Right lobe of liver (tissue), 6 donors: ENCODE results near the gene B4GALNT3. TPM values are rescaled to one million over a fixed set of nuclear protein-coding genes. Genes with fewer than 3 reads are reported as not detected.
A peak's percentile ranks its signal among the peaks of the same experiment; 100 is the strongest.

Experiments used
- ATAC-seq, 4 donors: fragments of 200-7000 bp; cut with Tn5 transposase; one replicate each; pipeline ENCODE4 v1.9.1; 2020; ENCODE audit warnings: mild to moderate bottlenecking in 4 of 4, moderate library complexity in 4 of 4
- DNase-seq, 3 donors: peaks; one replicate each; pipeline ENCODE4 v3.0.0-alpha.2; 2020
- H3K27ac ChIP-seq, 3 donors: fragments of 200-600 bp; one replicate each; pipeline ENCODE4 v1.8.0; 2022
- H3K27me3 ChIP-seq, 2 donors: fragments of 200-600 bp; one replicate each; pipeline ENCODE4 v1.8.0; 2022
- H3K36me3 ChIP-seq, 4 donors: fragments of 200-600 bp; sonication (generic) in 1 of 4; one replicate each; pipeline versions ENCODE4 v1.5.1 to v1.8.0; 2017 to 2022; ENCODE audit warnings: control low read depth in 1 of 4
- H3K4me1 ChIP-seq, 4 donors: fragments of 200-600 bp; sonication (generic) in 1 of 4; one replicate each; pipeline versions ENCODE4 v1.5.1 to v1.8.0; 2017 to 2022; ENCODE audit warnings: control low read depth in 1 of 4
- H3K4me3 ChIP-seq, 3 donors: fragments of 200-600 bp; one replicate each; pipeline ENCODE4 v1.8.0; 2022
- H3K9me3 ChIP-seq, 4 donors: fragments of 200-600 bp; sonication (generic) in 1 of 4; one replicate each; pipeline versions ENCODE4 v1.5.1 to v1.8.0; 2017 to 2022; ENCODE audit warnings: control low read depth in 1 of 4
- CTCF ChIP-seq, 4 donors: fragments of 200-600 bp in 3 of 4; fragments of 450-650 bp in 1 of 4; IDR thresholded peaks; one replicate each; pipeline versions ENCODE4 v1.5.1 to v1.8.0; 2016 to 2022; ENCODE audit warnings: antibody characterized with exemption in 4 of 4, mild to moderate bottlenecking in 2 of 4
- POLR2A ChIP-seq: fragments of 450-650 bp; IDR thresholded peaks from one replicate; pipeline ENCODE4 v1.6.1; 2017; ENCODE audit warnings: antibody characterized with exemption, mild to moderate bottlenecking
- WGBS: methylation state at CpG from one replicate; pipeline ENCODE4 v1.1.6; 2018; ENCODE audit warnings: low coverage, low lambda C conversion rate; ENCODE audit not compliant: insufficient coverage; ENCODE audit errors: missing lambda C conversion rate; 5-methylcytosine and 5-hydroxymethylcytosine counted together
- intact Hi-C, 2 donors: fragments of 100-400 bp; cut with DNase I; formaldehyde crosslinking; loops; one replicate each; pipeline versions ENCODE4 v1.11.2 to v1.14.1; 2022
- total RNA-seq, 6 experiments: library from RNA; depleted of rRNA in 2 of 6; stranded (reverse); fragments of >200 nt in 2 of 6; fragmentation: NEBNext Ultra II Directional in 3 of 6; extraction: Animal tissue kit (Norgen Biotek cat#: 25700) in 3 of 6; gene quantifications; one replicate each; pipeline versions ENCODE4 v1.1.0 to v1.2.4, GENCODE V29; 2016 to 2023
- donor health status: DM: no; HTN: yes; CAD: no.
- donor health status: DM: no; HTN: no; CAD: no.
- donor health status: DM: no; HTN: no; CAD: no.
- donor health status: DM: no; HTN: yes; CAD: no.
- donor health status: DM: no; HTN: yes; CAD: no.

Gene B4GALNT3
- total RNA-seq, 6 experiments from 2014 or later, result 0.12 to 2.0 (median 0.38) TPM

- Histone ChIP-seq H3K27ac (no peak overlapping the region), H3K27me3 (no peaks in the 10 kb centered on the region), H3K9me3 (no peaks in the 10 kb centered on the region), H3K4me1 (no peaks in the 10 kb centered on the region), H3K36me3 (no peaks in the 10 kb centered on the region), H3K4me3 (no peak overlapping the region)
- TF ChIP-seq POLR2A (no peak), CTCF (IDR thresholded peaks at IDR 0.05) (no peak)
- no peak for DNase-seq
- WGBS, result 55% methylated on average over 10 of the region's 25 CpGs
- ATAC-seq, result no peak
- intact Hi-C loops, result no loop called here
Observed at GRCh38 chr12:452667-453210, 7.0 kb upstream of the B4GALNT3 start.

DNA sequence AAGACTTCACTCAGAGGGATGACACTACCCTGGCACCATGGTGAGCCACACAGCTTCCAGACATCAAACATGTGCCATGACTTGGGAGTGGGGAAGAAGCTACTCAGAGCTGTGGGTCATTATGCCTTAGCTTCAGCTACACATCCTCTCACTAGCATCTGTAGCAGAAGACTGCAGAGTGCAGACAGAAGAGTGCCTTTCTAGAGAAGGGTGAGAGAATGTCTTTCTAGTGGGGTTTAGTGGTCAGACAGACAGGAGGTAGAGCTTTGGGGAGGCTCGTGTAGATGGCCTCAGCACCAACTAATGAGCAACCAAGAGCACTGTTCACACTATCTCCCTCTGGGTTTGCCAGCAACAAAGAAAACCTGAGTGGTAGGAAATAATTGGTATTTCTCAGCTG lies 4.9 kb upstream of the B4GALNT3 start:
- H3K4me1 ChIP-seq, result peaks cover 0 to 5% (median 0%) of the 10 kb centered on the region in 4 donors
- intact Hi-C loops, result loop anchor here in 1 of 2 donors (5.0 kb wide), 1 partner anchor 97 kb away; no protein-coding TSS in a partner anchor

DNA sequence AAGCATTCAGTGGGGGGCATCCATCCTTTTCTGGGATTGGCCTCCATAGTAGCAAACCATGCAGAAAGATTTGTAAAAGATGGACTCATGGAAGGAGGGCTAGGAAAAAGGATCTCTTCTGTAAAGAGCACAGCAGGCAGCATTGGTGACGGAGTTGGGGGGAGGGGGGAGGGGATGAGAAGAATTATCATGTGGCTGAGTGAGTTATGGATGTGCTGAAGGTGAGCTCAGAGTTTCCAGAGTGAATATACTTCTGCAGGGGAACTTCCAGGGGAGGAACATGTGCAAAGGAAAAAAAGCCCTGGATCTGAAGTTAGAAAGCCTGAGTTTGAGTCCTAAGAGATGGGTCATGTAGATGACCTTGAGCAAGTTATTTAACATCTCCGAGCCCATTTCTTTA lies 3.9 kb upstream of the B4GALNT3 start:
- TF ChIP-seq POLR2A (no peak), CTCF (IDR thresholded peaks at IDR 0.05) (no peak)
- no peak overlapping the region for H3K27ac ChIP-seq
- no peaks in the 10 kb centered on the region for H3K36me3 ChIP-seq
- intact Hi-C loops, result loop anchor here in 1 of 2 donors (5.0 kb wide), 1 partner anchor 96 kb away; no protein-coding TSS in a partner anchor
- ATAC-seq (no peak), DNase-seq (no peak)
- 32% methylated on average over 2 of the region's 2 CpGs for WGBS
- no peaks in the 10 kb centered on the region for H3K9me3 ChIP-seq
- no peaks in the 10 kb centered on the region for H3K27me3 ChIP-seq
- H3K4me3 ChIP-seq, result no peak overlapping the region
- H3K4me1 ChIP-seq, result peaks cover 0 to 5% (median 0%) of the 10 kb centered on the region in 4 donors

More for the DNA sequence above, 4.9 kb upstream of the B4GALNT3 start:
- Histone ChIP-seq H3K27ac (no peak overlapping the region), H3K36me3 (no peaks in the 10 kb centered on the region), H3K9me3 (no peaks in the 10 kb centered on the region), H3K27me3 (no peaks in the 10 kb centered on the region), H3K4me3 (no peak overlapping the region)
- ATAC-seq (peak in 2 of 4 donors; percentile 17 to 35), DNase-seq (no peak)
- TF ChIP-seq POLR2A (no peak), CTCF (IDR thresholded peaks at IDR 0.05) (no peak)
- WGBS, result 50% methylated on average over 1 of the region's 1 CpG

DNA sequence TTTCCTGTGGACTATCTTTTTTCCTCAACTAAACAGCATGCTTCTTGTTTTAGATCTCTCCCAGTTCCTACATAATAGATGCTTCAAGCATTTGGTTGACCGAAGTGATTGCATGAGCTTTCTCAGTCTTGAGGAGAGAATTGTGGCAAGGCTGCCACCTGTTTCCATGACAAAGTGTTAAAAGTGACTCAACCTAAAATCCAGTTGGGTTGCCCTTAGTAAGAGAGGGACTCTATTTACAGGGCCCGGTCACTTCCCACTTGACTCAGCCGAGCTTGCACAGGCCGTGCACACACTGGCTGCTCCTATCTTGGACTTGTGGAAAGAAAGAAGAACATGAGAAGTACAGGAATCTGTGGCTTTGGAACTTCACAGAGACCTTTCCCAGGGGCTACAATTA lies 2.1 kb upstream of the B4GALNT3 start:
- no peak overlapping the region for H3K4me3 ChIP-seq
- ATAC-seq (no peak), DNase-seq (no peak)
- H3K27me3 ChIP-seq, result no peaks in the 10 kb centered on the region
- WGBS, result 79% methylated on average over 4 of the region's 4 CpGs
- intact Hi-C loops, result loop anchor here in 1 of 2 donors (5.0 kb wide), 1 partner anchor 95 kb away; no protein-coding TSS in a partner anchor
- no peaks in the 10 kb centered on the region for H3K9me3 ChIP-seq
- peaks cover 0 to 5% (median 0%) of the 10 kb centered on the region in 4 donors for H3K4me1 ChIP-seq
- no peaks in the 10 kb centered on the region for H3K36me3 ChIP-seq
- TF ChIP-seq POLR2A, result no peak
- TF ChIP-seq CTCF (IDR thresholded peaks at IDR 0.05), result no peak
- H3K27ac ChIP-seq, result no peak overlapping the region
